Osteoblast (primary cell): ENCODE results near the gene GSTA2. TPM values are rescaled to one million over a fixed set of nuclear protein-coding genes. Genes with fewer than 3 reads are reported as not detected.
"Not testable (repeated sequence)": the region's sequence is repeated elsewhere in the genome, so short reads cannot be mapped to it uniquely, and the experiment has no call there.

ENCODE experiments used
- DNase-seq: peaks from one replicate; pipeline ENCODE4 v3.0.0; 2011; ENCODE audit warnings: low spot score, mixed read lengths; ENCODE audit not compliant: insufficient read length; ENCODE audit errors: missing footprints
- H2AFZ ChIP-seq: 2 replicates; pipeline ENCODE4 v1.6.0; 2011; ENCODE audit warnings: mild to moderate bottlenecking, low read length
- H3K27ac ChIP-seq: 2 replicates; pipeline ENCODE4 v1.5.1; 2011; ENCODE audit warnings: mild to moderate bottlenecking, low read depth, low read length, moderate library complexity
- H3K27me3 ChIP-seq: 2 replicates; pipeline ENCODE4 v1.6.0; 2012; ENCODE audit warnings: mild to moderate bottlenecking, control low read depth, inconsistent platforms, low read length, moderate library complexity; ENCODE audit not compliant: insufficient read depth
- H3K36me3 ChIP-seq: 2 replicates; pipeline ENCODE4 v1.5.1; 2011; ENCODE audit warnings: mild to moderate bottlenecking, low read length, control low read depth, moderate library complexity; ENCODE audit not compliant: insufficient read depth
- H3K4me1 ChIP-seq: 2 replicates; pipeline ENCODE4 v1.5.1; 2011; ENCODE audit warnings: mild to moderate bottlenecking, low read length, control low read depth, moderate library complexity; ENCODE audit not compliant: insufficient read depth
- H3K4me2 ChIP-seq: 2 replicates; pipeline ENCODE4 v1.6.0; 2011; ENCODE audit warnings: mild to moderate bottlenecking, low read length; ENCODE audit not compliant: insufficient read depth
- H3K4me3 ChIP-seq: fragments of 200-600 bp; sonication (generic); 3 replicates; pipeline ENCODE4 v1.5.1; 2012; ENCODE audit warnings: mild to moderate bottlenecking, low read length, inconsistent platforms; ENCODE audit not compliant: insufficient read depth
- H3K79me2 ChIP-seq: 2 replicates; pipeline ENCODE4 v1.6.0; 2012; ENCODE audit warnings: mild to moderate bottlenecking, low read length, control low read depth, inconsistent platforms; ENCODE audit not compliant: insufficient read depth
- H3K9me3 ChIP-seq: 2 replicates; pipeline ENCODE4 v1.5.1; 2011; ENCODE audit warnings: low read depth, low read length, control low read depth
- H4K20me1 ChIP-seq: 2 replicates; pipeline ENCODE4 v1.6.0; 2012; ENCODE audit warnings: mild to moderate bottlenecking, low read length, control low read depth; ENCODE audit not compliant: insufficient read depth
- total RNA-seq: library from RNA; depleted of rRNA; stranded (reverse); fragments of >200 nt; gene quantifications from 2 replicates; pipeline ENCODE4 v1.2.3, GENCODE V29; 2012
- TF ChIP-seq, protein P1 (sequence below): IDR thresholded peaks from 2 replicates; pipeline ENCODE4 v1.5.1; 2011; ENCODE audit warnings: mild to moderate bottlenecking, low read depth, low read length, moderate library complexity; ENCODE audit errors: extremely low read depth

Gene GSTA2
- total RNA-seq, 1 donor, result not detected

DNA sequence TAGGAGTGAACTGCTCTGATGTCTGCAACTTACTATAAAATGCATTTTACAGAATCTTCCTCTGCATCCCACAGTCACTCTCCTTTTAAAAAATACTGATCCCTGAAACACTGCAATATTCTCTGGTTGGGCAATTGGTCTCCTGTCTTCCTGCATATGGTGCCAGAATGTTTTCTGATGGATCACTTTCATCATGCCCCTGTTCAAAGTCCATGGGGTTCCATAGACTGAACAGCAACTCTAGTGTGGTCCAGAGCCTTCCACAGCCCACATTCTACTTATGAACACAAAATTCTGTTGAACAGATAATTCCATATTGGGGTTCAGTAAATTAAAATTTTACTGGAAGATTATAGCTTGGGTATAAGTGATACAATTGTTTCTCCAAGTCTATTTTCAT is 11.0 kb downstream of the GSTA2 start:
- Histone ChIP-seq H4K20me1 (no peaks in the 10 kb centered on the region), H3K27ac (no peak overlapping the region), H3K4me1 (peaks cover 8% of the 10 kb centered on the region), H3K4me2 (no peak overlapping the region), H3K79me2 (no peaks in the 10 kb centered on the region), H3K27me3 (no peaks in the 10 kb centered on the region), H2AFZ (no peak overlapping the region), H3K36me3 (no peaks in the 10 kb centered on the region), H3K9me3 (no peaks in the 10 kb centered on the region), H3K4me3 (no peak overlapping the region)
- TF ChIP-seq, protein P1, sequence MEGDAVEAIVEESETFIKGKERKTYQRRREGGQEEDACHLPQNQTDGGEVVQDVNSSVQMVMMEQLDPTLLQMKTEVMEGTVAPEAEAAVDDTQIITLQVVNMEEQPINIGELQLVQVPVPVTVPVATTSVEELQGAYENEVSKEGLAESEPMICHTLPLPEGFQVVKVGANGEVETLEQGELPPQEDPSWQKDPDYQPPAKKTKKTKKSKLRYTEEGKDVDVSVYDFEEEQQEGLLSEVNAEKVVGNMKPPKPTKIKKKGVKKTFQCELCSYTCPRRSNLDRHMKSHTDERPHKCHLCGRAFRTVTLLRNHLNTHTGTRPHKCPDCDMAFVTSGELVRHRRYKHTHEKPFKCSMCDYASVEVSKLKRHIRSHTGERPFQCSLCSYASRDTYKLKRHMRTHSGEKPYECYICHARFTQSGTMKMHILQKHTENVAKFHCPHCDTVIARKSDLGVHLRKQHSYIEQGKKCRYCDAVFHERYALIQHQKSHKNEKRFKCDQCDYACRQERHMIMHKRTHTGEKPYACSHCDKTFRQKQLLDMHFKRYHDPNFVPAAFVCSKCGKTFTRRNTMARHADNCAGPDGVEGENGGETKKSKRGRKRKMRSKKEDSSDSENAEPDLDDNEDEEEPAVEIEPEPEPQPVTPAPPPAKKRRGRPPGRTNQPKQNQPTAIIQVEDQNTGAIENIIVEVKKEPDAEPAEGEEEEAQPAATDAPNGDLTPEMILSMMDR, result no peak
- no peak for DNase-seq

DNA sequence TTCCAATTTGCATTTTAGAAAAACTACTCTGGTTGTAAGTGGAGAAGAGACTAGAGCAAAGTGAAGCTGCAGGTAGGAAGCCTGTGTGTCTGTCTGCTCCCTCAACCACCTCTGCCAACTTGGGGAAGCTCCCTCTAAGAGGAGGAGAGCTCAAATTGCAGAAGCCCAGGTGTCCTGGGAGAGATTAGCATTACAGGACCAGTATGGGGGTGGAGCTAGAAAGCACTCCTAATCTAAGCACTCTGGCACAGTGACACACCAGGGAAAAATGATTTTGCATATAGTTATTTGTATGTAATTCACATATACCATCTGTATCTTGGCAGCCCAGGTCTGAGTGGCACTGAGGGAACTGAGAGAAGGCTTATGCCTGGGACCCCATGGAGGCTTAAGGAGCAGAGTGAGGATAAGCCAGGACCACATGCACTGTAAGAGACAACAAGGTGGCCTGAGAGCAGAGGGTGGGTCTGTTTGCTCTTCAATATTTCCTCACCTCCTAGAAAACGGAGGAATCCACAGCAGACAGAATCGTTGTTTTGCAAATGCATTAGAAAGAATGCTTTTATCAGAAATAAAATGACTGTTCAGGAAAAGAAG is 13.6 kb downstream of the GSTA2 start:
- H3K27ac ChIP-seq, result no peak overlapping the region
- no peak overlapping the region for H3K4me2 ChIP-seq
- no peaks in the 10 kb centered on the region for H3K9me3 ChIP-seq
- peaks cover 14% of the 10 kb centered on the region for H3K4me1 ChIP-seq
- H2AFZ ChIP-seq, result no peak overlapping the region
- no peaks in the 10 kb centered on the region for H4K20me1 ChIP-seq
- no peaks in the 10 kb centered on the region for H3K36me3 ChIP-seq
- no peaks in the 10 kb centered on the region for H3K79me2 ChIP-seq
- H3K4me3 ChIP-seq, result no peak overlapping the region
- DNase-seq, result no peak
- H3K27me3 ChIP-seq, result peaks cover under 1% of the 10 kb centered on the region
- TF ChIP-seq, protein P1, result no peak

DNA sequence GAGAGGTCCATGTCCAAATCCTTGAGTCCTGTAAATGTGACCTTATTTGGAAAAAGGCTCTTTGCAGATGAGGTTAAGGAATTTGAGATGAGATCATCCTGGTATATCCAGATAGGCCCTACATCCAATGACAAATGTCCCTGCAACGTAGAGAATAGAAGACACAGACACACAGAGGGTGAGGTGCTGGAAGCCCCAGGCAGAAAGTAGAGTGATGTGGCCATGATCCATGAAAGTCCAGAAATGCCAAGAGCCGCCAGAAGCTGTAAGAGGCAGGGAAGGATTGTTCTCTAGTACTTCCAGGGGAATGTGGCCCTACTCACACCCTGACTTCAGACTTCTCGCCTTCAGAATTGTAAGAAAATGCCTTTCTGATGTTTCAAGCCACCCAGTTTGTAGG is 16.0 kb downstream of the GSTA2 start:
- H3K27me3 ChIP-seq, result peaks cover 12% of the 10 kb centered on the region
- not testable (repeated sequence) for H3K36me3 ChIP-seq, H3K4me2 ChIP-seq, H3K4me3 ChIP-seq, H3K27ac ChIP-seq, H4K20me1 ChIP-seq, DNase-seq, H3K9me3 ChIP-seq, H3K79me2 ChIP-seq, H2AFZ ChIP-seq
- peaks cover 14% of the 10 kb centered on the region for H3K4me1 ChIP-seq

DNA sequence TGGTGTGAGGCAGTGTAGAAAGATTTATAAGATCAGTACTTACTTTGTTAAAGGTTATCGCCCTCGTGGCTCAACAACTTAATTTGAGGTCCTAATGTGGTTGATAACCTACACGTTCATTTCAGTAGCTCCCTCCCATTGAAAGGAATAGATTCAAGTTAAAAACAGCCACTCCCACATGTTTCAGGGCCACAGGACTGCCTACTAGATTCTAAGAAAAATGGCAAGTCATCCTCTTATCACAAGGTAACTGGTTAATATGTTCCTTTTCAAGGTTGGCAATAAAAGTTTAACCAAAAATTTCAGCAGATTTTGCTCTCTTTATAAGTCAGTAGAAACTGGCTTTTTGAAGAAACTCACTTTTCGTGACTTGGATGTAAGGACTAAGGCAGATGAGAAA is 17.1 kb downstream of the GSTA2 start:
- no peak overlapping the region for H3K27ac ChIP-seq
- no peak for DNase-seq
- H3K9me3 ChIP-seq, result no peaks in the 10 kb centered on the region
- no peak overlapping the region for H3K4me3 ChIP-seq
- H2AFZ ChIP-seq, result no peak overlapping the region
- TF ChIP-seq, protein P1, result no peak
- no peaks in the 10 kb centered on the region for H3K36me3 ChIP-seq
- H3K4me2 ChIP-seq, result no peak overlapping the region
- H3K79me2 ChIP-seq, result no peaks in the 10 kb centered on the region
- H3K27me3 ChIP-seq, result peaks cover 12% of the 10 kb centered on the region
- no peaks in the 10 kb centered on the region for H4K20me1 ChIP-seq
- H3K4me1 ChIP-seq, result peaks cover 19% of the 10 kb centered on the region
